ENCODE measurements around the gene ADAD2.
A peak's percentile ranks its signal among the peaks of the same experiment; 100 is the strongest.

ADAD2 gene

DNA sequence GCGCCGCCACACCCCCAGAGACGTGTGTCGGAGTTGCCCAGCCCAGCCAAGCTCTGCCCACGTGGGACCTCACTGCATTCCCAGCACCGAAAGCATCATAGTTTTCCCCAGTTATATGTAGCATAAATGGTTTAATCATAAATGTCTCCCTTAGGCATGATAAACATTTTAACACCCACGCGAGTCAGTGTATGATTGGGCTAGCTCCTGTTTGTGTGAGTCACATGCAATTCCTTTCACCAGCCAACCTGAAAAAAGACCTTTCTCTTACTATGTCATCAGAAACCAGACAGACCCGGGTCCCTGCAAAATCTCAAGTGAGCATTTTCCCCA is 13.2 kb upstream of the ADAD2 start:
- no peak for DNase-seq

- DNase-seq = no peak
Measured at GRCh38 chr16:84178146-84178765, 12.7 kb upstream of the ADAD2 start.

DNA sequence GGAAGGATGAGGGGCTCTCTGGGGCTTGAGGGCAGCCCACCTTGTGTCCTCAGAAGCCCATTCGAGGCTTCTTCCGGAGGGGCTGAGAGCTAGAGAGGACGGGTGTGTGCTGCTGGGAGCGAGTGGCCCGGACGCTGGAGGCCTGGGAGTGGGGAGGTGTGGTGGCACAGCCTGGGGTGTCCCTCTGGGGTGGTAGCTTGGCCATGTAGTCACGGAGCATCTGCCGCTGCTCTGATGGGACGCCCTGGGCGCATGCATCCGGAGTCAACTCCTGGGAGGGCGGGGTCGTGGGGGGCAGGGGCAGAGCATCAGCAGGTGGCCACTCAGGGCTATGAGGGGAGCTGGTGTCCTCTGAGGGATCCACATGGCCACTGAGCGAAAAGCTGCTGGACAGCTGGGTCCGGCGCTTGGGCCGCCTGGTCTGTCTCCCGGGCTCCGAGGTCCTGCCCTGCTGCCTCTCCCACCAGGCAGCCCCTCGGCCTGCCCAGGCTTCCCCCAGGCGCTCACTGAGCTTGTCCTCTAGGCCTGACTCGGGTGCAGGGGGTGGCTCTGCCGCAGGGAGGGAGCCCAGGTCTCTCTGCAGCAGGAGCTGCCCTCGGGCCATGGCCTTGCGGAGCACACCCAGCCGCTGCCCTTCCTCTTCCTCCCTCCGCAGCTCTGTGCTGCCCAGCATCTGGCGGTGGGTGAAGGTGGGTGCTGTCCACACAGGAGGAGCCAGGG is 11.9 kb upstream of the ADAD2 start:
- no peak for DNase-seq

DNA sequence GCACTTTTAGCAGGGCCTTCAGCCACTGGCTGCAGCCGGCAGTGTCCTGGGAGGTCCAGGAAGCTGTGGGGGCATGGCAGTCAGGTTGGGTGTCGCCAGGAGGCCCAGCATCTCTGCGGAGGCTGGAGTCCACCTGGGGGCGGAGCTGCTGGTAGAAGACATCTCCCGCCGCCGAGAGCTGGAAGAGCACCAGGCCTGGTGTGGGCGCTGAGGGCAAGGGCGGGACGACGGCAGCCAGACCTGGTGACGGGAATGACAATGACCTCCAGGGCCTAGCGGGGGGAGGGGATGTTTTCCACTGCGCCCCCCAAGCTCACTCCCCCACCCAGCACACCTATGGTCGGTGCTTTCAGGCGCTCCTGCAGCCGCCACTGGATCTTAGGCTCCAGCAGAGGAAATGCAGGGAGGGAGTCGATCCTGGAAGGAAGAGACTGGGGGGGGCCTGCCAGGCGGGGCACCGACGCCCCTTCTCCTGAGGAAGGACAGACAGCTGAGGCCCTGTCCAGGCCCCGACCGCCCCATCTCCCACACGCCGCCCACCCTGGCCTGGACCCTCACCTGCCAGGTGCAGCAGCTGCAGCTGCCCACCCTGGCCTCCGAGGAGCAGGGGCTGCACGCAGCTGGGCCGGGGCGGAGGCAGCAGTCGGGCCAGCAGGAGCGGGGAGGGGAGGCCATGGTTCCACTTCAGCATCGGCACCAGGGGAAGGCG is 11.2 kb upstream of the ADAD2 start:
- DNase-seq = no peak

- no peak for DNase-seq
Measured at GRCh38 chr16:84180519-84181140, 10.3 kb upstream of the ADAD2 start.

DNA sequence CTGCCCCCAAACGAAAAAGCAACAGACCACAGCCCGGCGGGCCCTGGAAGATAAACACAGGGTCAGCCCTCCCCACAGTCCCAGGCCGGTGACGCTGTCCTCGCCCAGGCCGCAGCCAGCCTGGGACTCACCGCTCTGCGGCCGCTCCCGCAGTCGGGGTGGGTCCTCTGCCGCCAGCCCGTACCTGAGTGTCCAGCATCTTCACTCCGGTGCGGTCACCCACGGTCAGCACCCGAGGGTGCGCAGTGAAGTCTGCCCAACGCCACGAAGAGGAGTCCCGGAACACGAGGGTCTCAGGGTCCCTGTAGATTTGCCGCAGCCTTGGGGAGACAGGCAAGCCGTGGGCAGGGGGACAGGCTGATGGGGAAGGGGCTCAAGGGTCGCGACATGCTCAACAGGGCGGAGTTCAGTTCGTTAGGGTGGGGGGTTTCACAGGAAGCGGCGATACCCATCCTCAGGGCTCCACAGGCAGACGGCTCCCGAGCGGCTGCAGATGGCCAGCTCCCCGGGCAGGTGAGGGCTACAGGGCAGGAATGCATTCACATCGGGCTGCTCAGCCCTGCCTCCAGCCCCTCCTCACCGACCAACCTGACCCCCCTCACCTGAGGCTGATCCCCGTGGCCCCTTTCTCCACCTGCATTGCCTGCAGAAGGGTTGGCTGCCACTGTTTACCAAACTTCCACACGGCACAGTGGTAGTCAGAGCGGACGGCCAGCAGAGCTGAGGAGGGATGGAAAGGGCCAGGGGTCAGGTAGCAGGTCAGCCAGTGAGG is 9.6 kb upstream of the ADAD2 start:
- no peak for DNase-seq

- no peak for DNase-seq
Measured at GRCh38 chr16:84182104-84182503, 8.9 kb upstream of the ADAD2 start.

DNA sequence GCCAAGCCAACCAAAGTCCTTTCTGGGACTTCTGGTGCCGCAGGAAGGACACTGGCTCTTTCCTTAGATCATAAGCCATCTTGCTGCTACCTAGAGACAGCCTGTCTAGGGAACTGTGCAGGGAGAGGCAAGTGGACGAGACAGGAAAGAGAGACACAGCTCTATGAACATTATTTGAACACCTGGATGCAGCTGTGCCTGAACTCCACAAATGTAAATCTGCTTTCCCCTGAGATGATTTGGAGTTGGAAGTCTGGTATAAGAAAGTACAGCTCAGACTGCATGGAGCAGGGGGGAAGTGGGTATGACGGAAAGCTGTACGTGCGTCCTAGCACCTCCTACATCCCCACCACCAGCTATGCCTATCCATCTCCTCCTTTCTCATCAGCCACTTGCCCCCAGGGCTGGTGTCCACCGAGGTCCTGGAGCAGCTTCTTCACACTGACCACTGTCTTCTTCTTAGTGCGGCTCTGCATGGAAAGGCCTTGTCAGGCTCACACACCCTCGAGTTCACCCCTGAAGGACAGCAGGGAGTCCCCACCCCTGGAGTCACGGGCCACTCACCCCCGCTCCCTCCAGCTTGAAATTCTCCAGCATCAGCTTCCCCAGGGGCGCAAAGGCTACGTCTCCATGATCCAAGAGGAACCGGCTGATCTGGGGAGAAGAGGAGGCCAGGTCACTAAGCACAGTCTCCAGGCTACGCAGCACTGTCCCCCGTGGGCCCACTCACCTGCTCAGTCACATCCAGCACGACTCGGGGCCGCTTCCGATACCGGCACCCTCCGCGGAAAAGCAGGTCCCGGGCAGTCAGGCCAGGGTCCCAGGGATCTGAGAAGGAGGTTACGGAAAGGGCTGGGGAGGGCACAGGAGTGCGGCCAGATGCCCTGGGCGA is 8.0 kb upstream of the ADAD2 start:
- DNase-seq = no peak

DNA sequence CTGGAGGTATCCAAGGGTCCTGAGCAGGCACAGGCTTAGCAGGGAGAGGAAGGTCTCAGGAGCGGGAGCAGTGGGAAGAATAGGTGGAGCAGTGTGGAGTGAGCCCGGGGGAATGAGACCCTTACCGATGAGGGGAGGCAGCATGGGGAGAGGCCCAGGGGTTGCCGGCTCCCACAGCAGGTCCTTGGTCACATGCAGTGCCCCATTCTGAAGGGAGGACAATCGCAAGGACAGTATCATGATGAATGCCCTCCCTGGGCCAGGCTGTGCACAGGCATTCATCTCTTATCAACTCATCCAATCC is 7.4 kb upstream of the ADAD2 start:
- DNase-seq = no peak

GRCh38 chr16:84183911-84184591 is 6.9 kb upstream of the ADAD2 start:
- DNase-seq = no peak

GRCh38 chr16:84184775-84185174 is 6.2 kb upstream of the ADAD2 start:
- DNase-seq = no peak

DNA sequence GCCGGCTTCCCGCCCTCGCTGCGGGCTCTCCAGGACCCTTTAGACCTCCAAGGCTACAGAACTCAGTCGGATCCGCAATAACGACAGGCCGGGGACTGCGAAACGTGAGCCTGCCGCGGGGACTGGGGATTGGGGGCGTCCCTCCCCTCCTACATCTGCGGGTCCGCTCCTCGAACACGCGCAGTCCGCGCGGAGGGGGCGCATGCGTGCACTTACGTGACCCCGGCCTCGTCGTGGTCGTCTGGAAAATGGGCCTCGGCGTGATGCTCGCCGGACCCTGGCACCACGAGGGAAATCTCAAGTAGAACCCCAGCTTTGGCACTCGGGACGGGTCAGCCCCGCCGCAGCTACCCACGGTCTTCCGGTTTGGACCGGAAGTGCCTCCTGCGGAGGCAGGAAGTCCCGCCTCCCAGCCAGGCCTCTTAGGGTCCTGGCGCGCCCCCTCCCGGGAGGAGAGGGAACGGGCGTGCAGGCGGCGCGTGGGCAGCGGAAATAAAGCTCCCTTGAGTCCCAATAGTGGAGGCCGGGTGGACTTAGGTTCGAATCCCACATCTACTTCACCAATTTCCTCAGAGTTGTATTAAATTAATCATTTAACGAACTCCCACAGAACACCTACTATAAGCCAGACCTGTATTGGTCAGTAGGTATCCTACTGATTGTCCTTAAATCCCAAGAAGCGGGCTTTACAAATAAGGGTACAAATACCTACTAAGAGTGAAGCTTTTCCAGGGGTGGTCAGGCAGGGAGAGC is 4.1 kb upstream of the ADAD2 start, which contains the start of gene TAF1C:
Gene TAF1C, minus strand, starts transcription at position 373 of the 753 bp plus-strand sequence. CDS start 2,069 bp downstream, outside the sequence.
- DNase-seq = peak; percentile 84

GRCh38 chr16:84191466-84191865 is 509 bp downstream of the ADAD2 start:
- DNase-seq = no peak

- no peak for DNase-seq
Measured at GRCh38 chr16:84193480-84193879, 2.5 kb downstream of the ADAD2 start.

DNA sequence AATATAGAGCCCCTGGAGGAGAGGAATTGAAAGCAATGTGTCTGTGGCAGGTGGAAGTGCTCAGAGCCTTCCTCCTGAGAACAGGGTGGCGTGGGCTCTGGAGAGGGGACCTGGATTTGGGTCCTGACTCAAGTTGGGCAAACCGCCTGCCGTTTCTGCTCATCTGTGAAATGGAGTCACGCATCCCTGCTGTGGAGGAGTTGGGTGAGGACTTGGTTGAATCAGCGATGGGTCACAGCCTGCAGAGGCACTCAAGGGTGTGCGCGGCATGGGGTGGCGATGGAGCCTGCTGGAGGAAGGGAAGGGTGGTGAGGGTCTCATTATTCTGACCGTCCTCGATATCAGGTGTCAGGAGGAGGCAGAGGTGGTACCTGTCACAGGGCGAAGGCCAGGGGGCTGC is 3.1 kb downstream of the ADAD2 start:
- DNase-seq = no peak

DNA sequence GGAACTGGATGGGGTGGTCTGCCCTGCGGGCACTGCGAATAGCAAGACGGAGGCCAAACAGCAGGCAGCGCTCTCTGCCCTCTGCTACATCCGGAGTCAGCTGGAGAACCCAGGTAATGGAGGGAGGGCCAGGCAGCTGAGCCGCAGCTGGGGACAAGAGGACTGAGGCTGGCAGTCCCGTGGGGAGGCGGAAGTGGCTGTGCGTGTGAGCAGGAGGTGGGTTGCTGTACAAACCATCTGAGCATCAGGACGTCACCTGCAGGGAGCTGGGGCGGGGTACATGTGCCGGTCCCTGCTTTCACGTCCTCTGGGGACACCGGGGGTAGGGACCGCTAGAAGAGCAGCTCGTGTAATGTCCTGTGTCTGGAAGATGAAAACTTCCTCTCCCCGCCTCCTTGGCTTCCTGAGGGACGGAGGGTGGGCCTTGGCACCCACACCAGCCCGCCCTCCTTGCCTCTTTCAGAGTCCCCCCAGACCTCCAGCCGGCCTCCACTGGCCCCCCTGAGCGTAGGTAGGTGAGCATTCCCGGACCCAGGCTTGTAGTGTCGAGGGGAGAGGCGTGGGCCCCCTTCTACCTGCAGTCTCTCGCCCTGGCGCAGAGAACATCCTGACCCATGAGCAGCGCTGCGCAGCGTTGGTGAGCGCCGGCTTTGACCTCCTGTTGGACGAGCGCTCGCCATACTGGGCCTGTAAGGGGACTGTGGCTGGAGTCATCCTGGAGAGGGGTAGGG is 3.7 kb downstream of the ADAD2 start:
- no peak for DNase-seq

DNA sequence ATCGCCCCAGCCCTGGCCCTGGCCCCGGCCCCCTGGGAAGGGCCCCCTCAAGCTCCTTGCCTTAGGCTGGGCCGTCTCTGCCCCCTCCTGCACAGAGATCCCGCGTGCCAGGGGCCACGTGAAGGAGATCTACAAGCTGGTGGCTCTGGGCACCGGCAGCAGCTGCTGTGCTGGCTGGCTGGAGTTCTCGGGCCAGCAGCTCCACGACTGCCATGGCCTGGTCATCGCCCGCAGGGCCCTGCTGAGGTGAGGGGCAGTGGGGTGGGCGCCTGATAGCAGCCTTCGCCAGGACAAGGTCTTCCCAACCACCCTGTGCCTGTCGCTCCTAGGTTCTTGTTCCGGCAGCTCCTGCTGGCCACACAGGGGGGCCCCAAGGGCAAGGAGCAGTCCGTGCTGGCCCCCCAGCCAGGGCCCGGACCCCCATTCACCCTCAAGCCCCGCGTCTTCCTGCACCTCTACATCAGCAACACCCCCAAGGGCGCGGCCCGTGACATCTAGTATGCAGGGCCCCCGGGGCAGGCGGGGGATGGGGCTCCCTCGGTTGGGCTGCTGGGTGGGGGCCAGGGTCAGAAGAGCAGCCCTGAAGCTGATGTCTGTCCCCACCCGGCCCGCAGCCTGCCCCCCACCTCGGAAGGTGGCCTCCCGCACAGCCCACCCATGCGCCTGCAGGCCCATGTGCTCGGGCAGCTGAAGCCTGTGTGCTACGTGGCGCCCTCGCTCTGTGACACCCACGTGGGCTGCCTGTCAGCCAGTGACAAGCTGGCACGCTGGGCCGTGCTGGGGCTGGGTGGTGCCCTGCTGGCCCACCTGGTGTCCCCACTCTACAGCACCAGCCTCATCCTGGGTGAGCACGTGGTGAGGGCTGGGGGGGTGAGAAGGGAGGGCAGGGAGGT is 4.5 kb downstream of the ADAD2 start:
- DNase-seq = no peak

DNA sequence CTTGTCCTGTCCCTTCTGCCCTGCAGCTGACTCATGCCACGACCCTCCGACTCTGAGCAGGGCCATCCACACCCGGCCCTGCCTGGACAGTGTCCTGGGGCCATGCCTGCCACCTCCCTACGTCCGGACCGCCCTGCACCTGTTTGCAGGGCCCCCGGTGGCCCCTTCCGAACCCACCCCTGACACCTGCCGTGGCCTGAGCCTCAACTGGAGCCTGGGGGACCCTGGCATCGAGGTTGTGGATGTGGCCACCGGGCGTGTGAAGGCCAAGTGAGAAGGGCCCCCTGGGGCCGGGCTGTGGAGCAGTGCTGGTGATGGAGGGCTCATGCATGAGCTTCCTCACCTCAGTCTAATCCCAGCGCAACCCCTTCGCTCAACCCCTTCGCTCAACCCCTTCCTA is 5.1 kb downstream of the ADAD2 start:
- no peak for DNase-seq

Data from effector CD8-positive, alpha-beta T cell (primary cell).